Activated T-helper 17 cell treated with anti-CD3 and anti-CD28 coated beads, Interleukin-2, amount 50 U/mL, for 72 hours (primary cell): ENCODE data around the gene FOXD4L3. TPM values are rescaled to one million over a fixed set of nuclear protein-coding genes. Genes with fewer than 3 reads are reported as not detected.
A peak's percentile ranks its signal among the peaks of the same experiment; 100 is the strongest.
"Not testable (repeated sequence)": the region's sequence is repeated elsewhere in the genome, so short reads cannot be mapped to it uniquely, and the experiment has no call there.

Experiments used
- ATAC-seq: fragments of 150-1000 bp; cut with Tn5 transposase; replicated peaks from 2 replicates; pipeline ENCODE4 v1.10.0; 2021; ENCODE audit warnings: mild to moderate bottlenecking, moderate library complexity
- H3K27ac Mint-ChIP-seq: one replicate; pipeline ENCODE4 v1.8.0; 2022; ENCODE audit warnings: mixed read lengths
- H3K27me3 Mint-ChIP-seq: one replicate; pipeline ENCODE4 v1.8.0; 2022; ENCODE audit warnings: mixed read lengths
- H3K36me3 Mint-ChIP-seq: one replicate; pipeline ENCODE4 v1.8.0; 2022; ENCODE audit warnings: low read depth, mild to moderate bottlenecking, mixed read lengths
- H3K4me1 Mint-ChIP-seq: one replicate; pipeline ENCODE4 v1.8.0; 2022; ENCODE audit warnings: mixed read lengths
- H3K4me3 Mint-ChIP-seq: one replicate; pipeline ENCODE4 v1.8.0; 2022; ENCODE audit warnings: mild to moderate bottlenecking, mixed read lengths
- H3K9me3 Mint-ChIP-seq: one replicate; pipeline ENCODE4 v1.8.0; 2022; ENCODE audit warnings: mixed read lengths
- total RNA-seq, 2 donors: library from RNA; stranded (reverse); gene quantifications; one replicate each; pipeline ENCODE4 v1.2.3, GENCODE V29; 2022

Gene FOXD4L3
- total RNA-seq, result under 1 TPM in 1 of 2 donors, not detected in 1; 0.16 TPM

- H3K4me3 Mint-ChIP-seq, H3K27ac Mint-ChIP-seq, H3K4me1 Mint-ChIP-seq, H3K36me3 Mint-ChIP-seq, H3K9me3 Mint-ChIP-seq, ATAC-seq, H3K27me3 Mint-ChIP-seq: not testable (repeated sequence)
These were observed at the start of gene FOXD4L3 for GRCh38 chr9:68302567-68302966. TSS of gene FOXD4L3 (plus strand) at chr9:68302867. CDS start at chr9:68302952, 85 bp downstream.

DNA sequence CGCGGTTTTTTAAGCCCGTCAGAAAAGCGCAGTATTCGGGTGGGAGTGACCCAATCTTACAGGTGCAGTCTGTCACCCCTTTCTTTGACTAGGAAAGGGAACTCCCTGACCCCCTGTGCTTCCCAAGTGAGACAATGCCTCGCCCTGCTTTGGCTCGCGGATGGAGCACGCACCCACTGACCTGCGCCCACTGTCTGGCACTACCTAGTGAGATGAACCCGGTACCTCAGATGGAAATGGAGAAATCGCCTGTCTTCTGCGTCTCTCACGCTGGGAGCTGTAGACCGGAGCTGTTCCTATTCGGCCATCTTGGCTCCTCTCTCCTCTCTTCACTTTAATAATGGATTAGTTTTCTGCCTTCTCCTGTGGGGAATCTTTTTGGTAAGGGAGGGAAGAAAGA lies 21.6 kb upstream of the FOXD4L3 start:
- not testable (repeated sequence) for H3K27ac Mint-ChIP-seq, H3K4me3 Mint-ChIP-seq, H3K27me3 Mint-ChIP-seq, ATAC-seq, H3K4me1 Mint-ChIP-seq, H3K9me3 Mint-ChIP-seq, H3K36me3 Mint-ChIP-seq

GRCh38 chr9:68303771-68304170 lies 1.1 kb downstream of the FOXD4L3 start:
- not testable (repeated sequence) for H3K9me3 Mint-ChIP-seq, H3K4me1 Mint-ChIP-seq, H3K27me3 Mint-ChIP-seq, H3K27ac Mint-ChIP-seq, H3K36me3 Mint-ChIP-seq, H3K4me3 Mint-ChIP-seq, ATAC-seq

GRCh38 chr9:68304212-68304611 lies 1.5 kb downstream of the FOXD4L3 start:
- not testable (repeated sequence) for H3K4me1 Mint-ChIP-seq, ATAC-seq, H3K9me3 Mint-ChIP-seq, H3K36me3 Mint-ChIP-seq, H3K27ac Mint-ChIP-seq, H3K27me3 Mint-ChIP-seq, H3K4me3 Mint-ChIP-seq

- not testable (repeated sequence) for H3K9me3 Mint-ChIP-seq, H3K36me3 Mint-ChIP-seq, H3K4me3 Mint-ChIP-seq, H3K27me3 Mint-ChIP-seq, H3K27ac Mint-ChIP-seq, H3K4me1 Mint-ChIP-seq, ATAC-seq
These were observed 2.1 kb downstream of the FOXD4L3 start for GRCh38 chr9:68304777-68305176.

GRCh38 chr9:68305680-68306285 lies 3.1 kb downstream of the FOXD4L3 start:
- not testable (repeated sequence) for H3K4me3 Mint-ChIP-seq, H3K9me3 Mint-ChIP-seq, H3K27me3 Mint-ChIP-seq, H3K36me3 Mint-ChIP-seq, H3K4me1 Mint-ChIP-seq, H3K27ac Mint-ChIP-seq, ATAC-seq

- H3K36me3 Mint-ChIP-seq, H3K27me3 Mint-ChIP-seq, H3K4me1 Mint-ChIP-seq, ATAC-seq, H3K27ac Mint-ChIP-seq, H3K4me3 Mint-ChIP-seq, H3K9me3 Mint-ChIP-seq: not testable (repeated sequence)
These were observed 3.8 kb downstream of the FOXD4L3 start for GRCh38 chr9:68306391-68306964.

- not testable (repeated sequence) for H3K4me1 Mint-ChIP-seq, H3K27me3 Mint-ChIP-seq, H3K4me3 Mint-ChIP-seq, H3K27ac Mint-ChIP-seq, H3K36me3 Mint-ChIP-seq, H3K9me3 Mint-ChIP-seq
- peak; percentile 26 for ATAC-seq
These were observed 4.5 kb downstream of the FOXD4L3 start for GRCh38 chr9:68307127-68307526.

- H3K4me3 Mint-ChIP-seq, H3K36me3 Mint-ChIP-seq, H3K4me1 Mint-ChIP-seq, H3K27ac Mint-ChIP-seq, H3K9me3 Mint-ChIP-seq, ATAC-seq, H3K27me3 Mint-ChIP-seq: not testable (repeated sequence)
These were observed 5.0 kb downstream of the FOXD4L3 start for GRCh38 chr9:68307654-68308053.

- not testable (repeated sequence) for H3K9me3 Mint-ChIP-seq, H3K4me1 Mint-ChIP-seq, H3K4me3 Mint-ChIP-seq, H3K36me3 Mint-ChIP-seq, H3K27me3 Mint-ChIP-seq, H3K27ac Mint-ChIP-seq, ATAC-seq
These were observed 8.5 kb downstream of the FOXD4L3 start for GRCh38 chr9:68311208-68311607.

DNA sequence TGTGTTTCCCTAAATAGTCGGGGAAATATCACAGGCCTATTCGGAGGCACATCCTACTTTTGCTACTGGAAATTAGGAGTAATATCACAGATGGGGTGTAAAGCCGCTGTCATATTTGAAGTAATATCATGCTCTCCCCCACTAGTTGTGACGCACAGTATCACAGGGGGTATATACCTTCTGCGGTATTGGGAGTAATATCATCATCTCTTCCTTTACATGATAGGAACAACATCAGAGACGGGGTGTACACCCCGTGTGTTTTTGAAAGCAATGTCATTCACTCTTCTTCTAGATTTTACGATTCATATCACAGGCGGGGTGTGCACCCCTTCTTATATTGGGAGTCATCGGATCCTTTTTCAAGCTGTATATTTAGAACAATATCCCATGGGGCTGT lies 15.5 kb downstream of the FOXD4L3 start:
- H3K4me1 Mint-ChIP-seq, H3K27me3 Mint-ChIP-seq, H3K27ac Mint-ChIP-seq, H3K4me3 Mint-ChIP-seq, H3K9me3 Mint-ChIP-seq, H3K36me3 Mint-ChIP-seq: not testable (repeated sequence)
- ATAC-seq, result peak; percentile 61

- H3K9me3 Mint-ChIP-seq, H3K27me3 Mint-ChIP-seq, ATAC-seq, H3K27ac Mint-ChIP-seq, H3K4me1 Mint-ChIP-seq, H3K4me3 Mint-ChIP-seq, H3K36me3 Mint-ChIP-seq: not testable (repeated sequence)
These were observed 21.1 kb downstream of the FOXD4L3 start for GRCh38 chr9:68323749-68324148.

GRCh38 chr9:68324518-68324917 lies 21.9 kb downstream of the FOXD4L3 start:
- H3K36me3 Mint-ChIP-seq, ATAC-seq, H3K4me3 Mint-ChIP-seq, H3K27me3 Mint-ChIP-seq, H3K9me3 Mint-ChIP-seq, H3K27ac Mint-ChIP-seq, H3K4me1 Mint-ChIP-seq: not testable (repeated sequence)

DNA sequence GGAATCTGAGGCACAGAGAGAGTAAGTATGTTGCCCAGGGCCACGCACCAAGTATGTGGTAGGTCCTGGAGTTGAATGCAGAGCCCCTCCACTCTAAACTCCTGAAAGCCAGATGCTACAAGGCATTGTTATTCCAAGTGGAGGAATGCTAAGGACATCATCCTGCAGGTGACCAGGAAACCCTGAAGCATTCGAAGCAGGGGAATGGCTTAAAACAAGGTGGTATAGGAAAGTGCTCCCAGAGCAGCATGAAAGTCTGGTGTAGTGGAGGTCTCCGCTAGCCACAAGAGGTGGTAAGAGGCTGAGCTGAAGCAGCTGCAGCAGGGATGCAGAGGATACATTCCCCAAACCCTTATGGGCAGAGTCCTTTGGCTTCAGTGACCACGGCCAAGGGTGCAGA lies 26.4 kb downstream of the FOXD4L3 start:
- H3K4me3 Mint-ChIP-seq, H3K36me3 Mint-ChIP-seq, H3K9me3 Mint-ChIP-seq, H3K27ac Mint-ChIP-seq, ATAC-seq, H3K4me1 Mint-ChIP-seq, H3K27me3 Mint-ChIP-seq: not testable (repeated sequence)

GRCh38 chr9:68330531-68331173 lies 28.0 kb downstream of the FOXD4L3 start:
- not testable (repeated sequence) for H3K9me3 Mint-ChIP-seq, H3K4me1 Mint-ChIP-seq, H3K4me3 Mint-ChIP-seq, H3K27me3 Mint-ChIP-seq, ATAC-seq, H3K27ac Mint-ChIP-seq, H3K36me3 Mint-ChIP-seq
